Measurements from ENCODE around the gene NANOS1.

Gene NANOS1

DNA sequence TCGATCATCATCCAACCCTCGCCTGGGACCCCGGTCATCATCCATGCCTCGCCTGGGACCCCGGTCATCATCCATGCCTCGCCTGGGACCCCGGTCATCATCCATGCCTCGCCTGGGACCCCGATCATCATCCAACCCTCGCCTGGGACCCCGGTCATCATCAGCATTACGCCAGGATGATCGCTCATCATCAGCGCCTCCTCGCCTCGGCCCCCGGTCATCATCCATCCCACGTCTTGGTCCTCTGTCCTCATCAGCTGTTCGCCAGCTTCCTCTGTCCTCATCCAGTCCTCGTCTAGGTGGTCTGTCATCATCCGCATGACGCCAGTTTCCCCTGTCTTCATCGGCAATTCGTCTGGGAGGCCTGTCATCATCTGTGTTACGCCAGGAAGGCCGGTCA is 12.7 kb downstream of the NANOS1 start:
- no peak overlapping the region for H3K27ac ChIP-seq
- TF ChIP-seq CTCF (conservative IDR thresholded peaks at IDR 0.05) (no peak), ZFX (IDR thresholded peaks at IDR 0.05) (no peak)

DNA sequence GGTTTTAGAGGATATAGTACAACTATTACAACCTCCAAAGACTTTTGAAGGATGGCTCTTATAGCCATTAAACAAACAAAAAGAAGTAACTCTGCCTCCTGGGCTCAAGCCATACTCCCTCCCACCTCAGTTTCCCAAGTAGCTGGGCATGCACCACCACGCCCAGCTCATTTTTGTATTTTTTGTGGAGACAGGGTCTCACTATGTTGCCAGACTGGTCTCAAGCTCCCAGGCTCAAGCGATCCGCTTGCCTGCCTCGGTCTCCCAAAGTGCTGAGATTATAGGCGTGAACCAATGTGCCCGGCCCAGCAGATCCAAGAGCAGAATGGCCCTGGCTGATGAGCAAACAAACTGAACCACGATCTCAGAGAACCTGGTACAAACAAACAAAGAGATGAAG is 16.0 kb downstream of the NANOS1 start:
- TF ChIP-seq ZFX (IDR thresholded peaks at IDR 0.05) (no peak), CTCF (conservative IDR thresholded peaks at IDR 0.05) (no peak)
- no peak overlapping the region for H3K27ac ChIP-seq

- no peak for TF ChIP-seq CTCF (conservative IDR thresholded peaks at IDR 0.05)
- no peak for TF ChIP-seq ZFX (IDR thresholded peaks at IDR 0.05)
- H3K27ac ChIP-seq: no peak overlapping the region
Observed at GRCh38 chr10:119049361-119049760, 19.8 kb downstream of the NANOS1 start.

DNA sequence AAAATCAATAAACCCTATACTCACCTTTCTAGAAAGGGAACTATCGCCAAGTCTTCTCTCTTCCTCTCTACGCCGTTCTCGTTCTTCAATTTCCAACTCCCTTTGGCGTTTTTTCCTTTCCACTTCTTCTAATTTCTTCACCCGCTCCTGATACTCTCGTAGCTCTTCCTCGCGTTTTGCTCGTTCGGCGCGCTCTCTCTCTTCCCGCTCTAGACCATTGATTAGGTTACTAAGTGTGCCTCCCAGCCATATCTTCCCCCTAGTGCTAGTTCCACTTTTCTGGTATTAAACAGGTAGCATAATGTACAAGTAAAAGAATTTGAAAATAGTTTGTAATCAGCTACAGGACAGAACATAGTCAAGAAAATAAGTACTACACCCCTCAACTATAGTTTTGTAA is 20.3 kb downstream of the NANOS1 start:
- TF ChIP-seq CTCF (conservative IDR thresholded peaks at IDR 0.05) (no peak), ZFX (IDR thresholded peaks at IDR 0.05) (no peak)
- H3K27ac ChIP-seq: no peak overlapping the region

- TF ChIP-seq CTCF (conservative IDR thresholded peaks at IDR 0.05): no peak
- TF ChIP-seq ZFX (IDR thresholded peaks at IDR 0.05): no peak
- H3K27ac ChIP-seq: no peak overlapping the region
Observed at GRCh38 chr10:119051775-119052174, 22.3 kb downstream of the NANOS1 start.

- TF ChIP-seq CTCF (conservative IDR thresholded peaks at IDR 0.05) (no peak), ZFX (IDR thresholded peaks at IDR 0.05) (no peak)
- H3K27ac ChIP-seq: no peak overlapping the region
Observed at GRCh38 chr10:119055472-119055871, 26.0 kb downstream of the NANOS1 start.

- no peak for TF ChIP-seq ZFX (IDR thresholded peaks at IDR 0.05)
- no peak for TF ChIP-seq CTCF (conservative IDR thresholded peaks at IDR 0.05)
- H3K27ac ChIP-seq: no peak overlapping the region
Observed at GRCh38 chr10:119058010-119058409, 28.5 kb downstream of the NANOS1 start.

Measured in C4-2B (cell line).